Measurements from ENCODE around the gene RHOT2. TPM values are rescaled to one million over a fixed set of nuclear protein-coding genes. Genes with fewer than 3 reads are reported as not detected.

Gene RHOT2
- total RNA-seq, 1 donor, result 44.0 TPM

- DNase-seq (ENCODE audit: low read depth), result no peak
- TF ChIP-seq CTCF (IDR thresholded peaks at IDR 0.05; ENCODE audit: insufficient read depth, low read depth, low read length), result no peak
- H3K4me3 ChIP-seq (ENCODE audit: low read depth, low read length), result no peak overlapping the region
Measured at GRCh38 chr16:694863-695354, 27.0 kb downstream of the RHOT2 start.

GRCh38 chr16:695355-696089 lies 27.6 kb downstream of the RHOT2 start:
- TF ChIP-seq CTCF (IDR thresholded peaks at IDR 0.05; ENCODE audit: insufficient read depth, low read depth, low read length), result no peak
- no peak overlapping the region for H3K4me3 ChIP-seq (ENCODE audit: low read depth, low read length)
- DNase-seq (ENCODE audit: low read depth), result no peak

- TF ChIP-seq CTCF (IDR thresholded peaks at IDR 0.05; ENCODE audit: insufficient read depth, low read depth, low read length), result no peak
- no peak for DNase-seq (ENCODE audit: low read depth)
- no peak overlapping the region for H3K4me3 ChIP-seq (ENCODE audit: low read depth, low read length)
Measured at GRCh38 chr16:698911-699671, 31.2 kb downstream of the RHOT2 start.

- H3K4me3 ChIP-seq (ENCODE audit: low read depth, low read length), result no peak overlapping the region
- no peak for TF ChIP-seq CTCF (IDR thresholded peaks at IDR 0.05; ENCODE audit: insufficient read depth, low read depth, low read length)
- DNase-seq (ENCODE audit: low read depth), result no peak
Measured at GRCh38 chr16:700684-701584, 33.0 kb downstream of the RHOT2 start.

- no peak for DNase-seq (ENCODE audit: low read depth)
- no peak for TF ChIP-seq CTCF (IDR thresholded peaks at IDR 0.05; ENCODE audit: insufficient read depth, low read depth, low read length)
- no peak overlapping the region for H3K4me3 ChIP-seq (ENCODE audit: low read depth, low read length)
Measured at GRCh38 chr16:702341-702740, 34.4 kb downstream of the RHOT2 start.

GRCh38 chr16:703406-703805 lies 35.5 kb downstream of the RHOT2 start:
- TF ChIP-seq CTCF (IDR thresholded peaks at IDR 0.05; ENCODE audit: insufficient read depth, low read depth, low read length), result no peak
- H3K4me3 ChIP-seq (ENCODE audit: low read depth, low read length), result no peak overlapping the region
- DNase-seq (ENCODE audit: low read depth), result no peak
